Measurements from ENCODE around the gene GAL3ST2. TPM values are rescaled to one million over a fixed set of nuclear protein-coding genes. Genes with fewer than 3 reads are reported as not detected.

GAL3ST2 gene
- total RNA-seq, 1 donor from 2014 or later: 0.84 TPM

DNA sequence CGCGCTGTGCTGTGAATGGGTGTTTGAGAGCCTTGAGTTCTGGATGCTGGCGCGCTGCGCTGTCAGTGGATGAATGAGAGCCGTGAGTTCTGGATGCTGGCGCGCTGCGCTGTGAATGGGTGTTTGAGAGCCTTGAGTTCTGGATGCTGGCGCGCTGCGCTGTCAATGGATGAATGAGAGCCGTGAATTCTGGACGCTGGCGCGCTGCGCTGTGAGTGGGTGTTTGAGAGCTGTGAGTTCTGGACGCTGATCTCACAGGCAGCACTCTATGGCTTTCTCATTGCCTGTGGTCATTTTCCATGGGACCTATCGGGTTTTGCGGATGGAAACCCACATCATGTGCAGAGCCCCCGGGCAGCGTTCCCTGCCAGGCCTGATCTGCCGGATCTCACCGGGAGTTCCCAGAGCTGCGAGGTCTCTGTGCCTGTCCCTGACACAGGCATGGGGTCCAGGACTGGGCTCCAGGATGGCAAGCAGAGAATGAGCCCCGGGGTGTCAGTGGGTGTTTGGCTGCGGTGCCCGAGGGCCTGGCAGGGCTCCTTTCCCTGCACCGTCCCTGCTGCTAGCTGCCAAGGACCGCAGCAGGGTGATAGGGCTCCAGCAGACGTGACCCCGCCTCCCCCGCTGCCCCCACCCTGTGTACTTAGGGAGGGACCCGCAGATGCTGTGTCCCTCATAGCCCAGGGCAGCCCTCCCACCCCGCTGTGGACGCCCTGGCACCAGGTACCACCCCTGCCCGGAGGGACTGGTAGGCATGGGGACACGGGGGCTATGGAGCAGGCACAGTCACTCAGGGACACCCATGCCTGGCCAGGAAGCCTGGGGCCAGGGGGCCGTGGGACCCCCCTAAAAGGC is 72.4 kb downstream of the GAL3ST2 start:
- Mint-ChIP-seq H3K4me3 (ENCODE audit: low read depth) (no peak overlapping the region), H3K36me3 (ENCODE audit: insufficient read depth) (no peaks in the 10 kb centered on the region), H3K4me1 (ENCODE audit: low read depth) (no peaks in the 10 kb centered on the region)

GRCh38 chr2:241849616-241850543 is 73.3 kb downstream of the GAL3ST2 start:
- no peak overlapping the region for H3K4me3 Mint-ChIP-seq (ENCODE audit: low read depth)
- TF ChIP-seq, protein P1, sequence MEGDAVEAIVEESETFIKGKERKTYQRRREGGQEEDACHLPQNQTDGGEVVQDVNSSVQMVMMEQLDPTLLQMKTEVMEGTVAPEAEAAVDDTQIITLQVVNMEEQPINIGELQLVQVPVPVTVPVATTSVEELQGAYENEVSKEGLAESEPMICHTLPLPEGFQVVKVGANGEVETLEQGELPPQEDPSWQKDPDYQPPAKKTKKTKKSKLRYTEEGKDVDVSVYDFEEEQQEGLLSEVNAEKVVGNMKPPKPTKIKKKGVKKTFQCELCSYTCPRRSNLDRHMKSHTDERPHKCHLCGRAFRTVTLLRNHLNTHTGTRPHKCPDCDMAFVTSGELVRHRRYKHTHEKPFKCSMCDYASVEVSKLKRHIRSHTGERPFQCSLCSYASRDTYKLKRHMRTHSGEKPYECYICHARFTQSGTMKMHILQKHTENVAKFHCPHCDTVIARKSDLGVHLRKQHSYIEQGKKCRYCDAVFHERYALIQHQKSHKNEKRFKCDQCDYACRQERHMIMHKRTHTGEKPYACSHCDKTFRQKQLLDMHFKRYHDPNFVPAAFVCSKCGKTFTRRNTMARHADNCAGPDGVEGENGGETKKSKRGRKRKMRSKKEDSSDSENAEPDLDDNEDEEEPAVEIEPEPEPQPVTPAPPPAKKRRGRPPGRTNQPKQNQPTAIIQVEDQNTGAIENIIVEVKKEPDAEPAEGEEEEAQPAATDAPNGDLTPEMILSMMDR (IDR thresholded peaks at IDR 0.05; ENCODE audit: unreplicated experiment): no peak
- H3K27me3 Mint-ChIP-seq: peaks cover 21% of the 10 kb centered on the region
- DNase-seq (ENCODE audit: low spot score, unreplicated experiment): no peak
- H3K36me3 Mint-ChIP-seq (ENCODE audit: insufficient read depth): no peaks in the 10 kb centered on the region
- H3K27ac Mint-ChIP-seq: no peak overlapping the region
- no peaks in the 10 kb centered on the region for H3K9me3 Mint-ChIP-seq (ENCODE audit: low read depth)
- H3K4me1 Mint-ChIP-seq (ENCODE audit: low read depth): no peaks in the 10 kb centered on the region

More for the DNA sequence above, 72.4 kb downstream of the GAL3ST2 start:
- TF ChIP-seq, protein P1 (IDR thresholded peaks at IDR 0.05; ENCODE audit: unreplicated experiment): no peak
- Mint-ChIP-seq H3K9me3 (ENCODE audit: low read depth) (no peaks in the 10 kb centered on the region), H3K27ac (no peak overlapping the region), H3K27me3 (peaks cover 25% of the 10 kb centered on the region)
- no peak for DNase-seq (ENCODE audit: low spot score, unreplicated experiment)

DNA sequence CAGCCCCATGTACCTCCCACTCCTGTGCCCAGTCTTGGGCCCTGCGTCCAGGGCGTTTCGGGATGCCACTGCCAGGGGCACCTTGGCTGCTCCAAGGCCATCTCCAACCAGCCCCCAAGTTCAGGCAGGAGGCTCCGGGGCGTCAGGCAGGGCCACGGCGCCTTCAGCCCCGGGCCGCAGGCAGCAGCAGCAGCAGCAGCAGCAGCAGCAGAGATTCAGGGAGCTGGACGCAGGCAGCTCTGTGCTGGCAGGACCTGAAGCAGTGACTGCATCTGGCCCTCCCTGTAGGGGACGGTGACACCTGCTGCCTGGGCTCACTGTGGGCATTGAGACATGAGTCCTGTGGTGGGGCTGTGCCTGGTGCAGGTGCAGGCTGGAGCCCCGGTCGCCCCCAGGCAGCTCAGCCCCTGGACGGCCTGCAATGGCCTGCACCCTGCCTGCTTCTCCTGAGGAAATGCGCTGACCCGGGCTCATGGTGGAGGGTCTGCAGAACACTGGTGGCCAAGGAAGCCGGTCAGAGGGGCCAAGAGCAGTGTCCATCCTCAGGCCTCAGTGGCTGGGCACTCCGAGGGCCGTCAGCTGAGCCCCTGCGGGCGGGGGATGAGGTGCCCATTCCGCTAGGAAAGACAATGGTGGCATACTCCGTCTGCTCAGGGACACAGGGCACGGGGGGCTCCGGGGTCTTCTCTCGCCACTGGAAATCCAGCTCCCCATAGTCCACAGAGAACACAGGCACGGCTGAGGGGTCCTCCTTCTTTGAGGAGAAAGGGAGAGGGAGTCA is 74.1 kb downstream of the GAL3ST2 start:
- H3K4me3 Mint-ChIP-seq (ENCODE audit: low read depth): no peak overlapping the region
- H3K9me3 Mint-ChIP-seq (ENCODE audit: low read depth): no peaks in the 10 kb centered on the region
- DNase-seq (ENCODE audit: low spot score, unreplicated experiment): no peak
- no peaks in the 10 kb centered on the region for H3K36me3 Mint-ChIP-seq (ENCODE audit: insufficient read depth)
- TF ChIP-seq, protein P1 (IDR thresholded peaks at IDR 0.05; ENCODE audit: unreplicated experiment): no peak
- H3K27me3 Mint-ChIP-seq: peaks cover 14% of the 10 kb centered on the region
- no peaks in the 10 kb centered on the region for H3K4me1 Mint-ChIP-seq (ENCODE audit: low read depth)
- H3K27ac Mint-ChIP-seq: no peak overlapping the region

- Mint-ChIP-seq H3K36me3 (ENCODE audit: insufficient read depth) (no peaks in the 10 kb centered on the region), H3K27me3 (peaks cover 8% of the 10 kb centered on the region), H3K27ac (no peak overlapping the region), H3K4me3 (ENCODE audit: low read depth) (no peak overlapping the region), H3K9me3 (ENCODE audit: low read depth) (no peaks in the 10 kb centered on the region), H3K4me1 (ENCODE audit: low read depth) (no peaks in the 10 kb centered on the region)
- DNase-seq (ENCODE audit: low spot score, unreplicated experiment): no peak
- TF ChIP-seq, protein P1 (IDR thresholded peaks at IDR 0.05; ENCODE audit: unreplicated experiment): no peak
Observed at GRCh38 chr2:241851325-241852115, 74.9 kb downstream of the GAL3ST2 start.

All from progenitor cell of endocrine pancreas (in vitro differentiated cells).